Osteocyte (in vitro differentiated cells): ENCODE measurements around the gene C1QL3. TPM values are rescaled to one million over a fixed set of nuclear protein-coding genes. Genes with fewer than 3 reads are reported as not detected.

Experiments
- DNase-seq: peaks from one replicate; pipeline ENCODE4 v3.0.0; 2021; ENCODE audit warnings: mixed read lengths; ENCODE audit not compliant: unreplicated experiment; ENCODE audit errors: extremely low spot score
- H3K27ac Mint-ChIP-seq: one replicate; pipeline ENCODE4 v1.8.0; 2021; ENCODE audit warnings: mild to moderate bottlenecking, mixed read lengths; ENCODE audit not compliant: unreplicated experiment
- H3K27me3 Mint-ChIP-seq: one replicate; pipeline ENCODE4 v1.8.0; 2021; ENCODE audit warnings: mixed read lengths; ENCODE audit not compliant: unreplicated experiment
- H3K36me3 Mint-ChIP-seq: one replicate; pipeline ENCODE4 v1.8.0; 2021; ENCODE audit warnings: mixed read lengths; ENCODE audit not compliant: unreplicated experiment
- H3K4me1 Mint-ChIP-seq: one replicate; pipeline ENCODE4 v1.8.0; 2021; ENCODE audit warnings: mixed read lengths; ENCODE audit not compliant: unreplicated experiment
- H3K4me3 Mint-ChIP-seq: one replicate; pipeline ENCODE4 v1.8.0; 2021; ENCODE audit warnings: mild to moderate bottlenecking, moderate library complexity, mixed read lengths; ENCODE audit not compliant: unreplicated experiment
- H3K9me3 Mint-ChIP-seq: one replicate; pipeline ENCODE4 v1.8.0; 2021; ENCODE audit warnings: mixed read lengths; ENCODE audit not compliant: unreplicated experiment
- total RNA-seq: library from RNA; stranded (reverse); gene quantifications from 2 replicates; pipeline ENCODE4 v1.2.1, GENCODE V29; 2021
- TF ChIP-seq, protein P1 (sequence below): fragments of 200-600 bp; sonication (generic); IDR thresholded peaks from 2 replicates; pipeline ENCODE4 v1.5.0; 2021; ENCODE audit warnings: antibody characterized with exemption, mild to moderate bottlenecking, moderate library complexity

The C1QL3 gene
- total RNA-seq, 1 donor from 2014 or later, result not detected

DNA sequence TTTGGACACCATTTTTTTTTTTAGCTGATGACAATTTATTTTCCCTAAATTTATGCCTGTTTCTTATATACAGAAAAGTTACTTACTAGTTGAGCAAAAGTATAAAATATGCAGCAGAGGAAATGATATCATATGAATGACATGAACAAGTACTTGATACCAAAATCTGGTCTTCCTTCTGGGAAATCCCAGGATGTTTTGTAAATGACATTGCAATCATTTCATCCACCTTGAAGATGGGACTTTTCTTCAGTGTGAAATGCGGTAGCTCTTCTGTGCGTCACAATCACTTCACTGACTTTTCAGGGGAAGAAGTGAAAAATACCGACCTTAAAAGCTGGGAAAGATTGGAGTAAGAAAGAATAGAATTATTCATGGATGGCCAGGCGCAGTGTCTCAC is 23.8 kb downstream of the C1QL3 start:
- TF ChIP-seq, protein P1, sequence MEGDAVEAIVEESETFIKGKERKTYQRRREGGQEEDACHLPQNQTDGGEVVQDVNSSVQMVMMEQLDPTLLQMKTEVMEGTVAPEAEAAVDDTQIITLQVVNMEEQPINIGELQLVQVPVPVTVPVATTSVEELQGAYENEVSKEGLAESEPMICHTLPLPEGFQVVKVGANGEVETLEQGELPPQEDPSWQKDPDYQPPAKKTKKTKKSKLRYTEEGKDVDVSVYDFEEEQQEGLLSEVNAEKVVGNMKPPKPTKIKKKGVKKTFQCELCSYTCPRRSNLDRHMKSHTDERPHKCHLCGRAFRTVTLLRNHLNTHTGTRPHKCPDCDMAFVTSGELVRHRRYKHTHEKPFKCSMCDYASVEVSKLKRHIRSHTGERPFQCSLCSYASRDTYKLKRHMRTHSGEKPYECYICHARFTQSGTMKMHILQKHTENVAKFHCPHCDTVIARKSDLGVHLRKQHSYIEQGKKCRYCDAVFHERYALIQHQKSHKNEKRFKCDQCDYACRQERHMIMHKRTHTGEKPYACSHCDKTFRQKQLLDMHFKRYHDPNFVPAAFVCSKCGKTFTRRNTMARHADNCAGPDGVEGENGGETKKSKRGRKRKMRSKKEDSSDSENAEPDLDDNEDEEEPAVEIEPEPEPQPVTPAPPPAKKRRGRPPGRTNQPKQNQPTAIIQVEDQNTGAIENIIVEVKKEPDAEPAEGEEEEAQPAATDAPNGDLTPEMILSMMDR, result no peak
- H3K4me3 Mint-ChIP-seq, result no peak overlapping the region
- H3K27ac Mint-ChIP-seq, result no peak overlapping the region
- no peaks in the 10 kb centered on the region for H3K4me1 Mint-ChIP-seq
- H3K36me3 Mint-ChIP-seq, result no peaks in the 10 kb centered on the region
- DNase-seq, result no peak
- H3K9me3 Mint-ChIP-seq, result no peaks in the 10 kb centered on the region
- H3K27me3 Mint-ChIP-seq, result no peaks in the 10 kb centered on the region

DNA sequence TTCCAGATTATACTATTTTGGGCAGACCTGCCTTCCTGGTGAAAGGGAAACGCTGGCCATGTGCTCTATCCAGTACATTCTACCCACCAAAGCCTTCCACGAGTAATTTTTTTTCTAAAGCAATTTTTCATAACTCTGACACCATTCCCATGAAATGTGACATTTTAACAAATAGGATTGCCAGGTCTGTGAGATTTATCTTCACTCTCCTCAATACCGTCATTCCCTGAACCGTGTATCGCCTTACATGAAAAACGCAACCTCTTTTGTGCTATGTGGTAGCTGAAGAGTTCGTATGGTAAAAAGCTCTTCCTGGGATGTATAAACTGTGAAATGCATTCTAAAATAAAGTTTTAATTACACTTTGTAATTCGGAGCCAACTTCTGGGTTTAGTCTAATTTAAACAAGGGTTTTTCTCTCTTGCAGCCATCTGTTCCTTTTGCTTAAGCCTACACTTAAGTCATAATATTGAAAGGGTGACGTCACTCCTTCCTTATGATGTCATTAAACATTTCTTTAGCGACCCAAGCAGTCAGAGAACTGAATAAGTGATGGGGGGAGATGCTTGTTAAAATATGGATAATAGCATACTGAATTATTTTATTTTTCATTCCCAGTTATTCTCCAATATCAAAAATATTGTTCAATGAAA is 27.7 kb downstream of the C1QL3 start:
- Mint-ChIP-seq H3K36me3 (no peaks in the 10 kb centered on the region), H3K4me1 (no peaks in the 10 kb centered on the region), H3K27me3 (no peaks in the 10 kb centered on the region), H3K9me3 (no peaks in the 10 kb centered on the region), H3K4me3 (no peak overlapping the region), H3K27ac (no peak overlapping the region)
- TF ChIP-seq, protein P1, result no peak
- DNase-seq, result no peak

DNA sequence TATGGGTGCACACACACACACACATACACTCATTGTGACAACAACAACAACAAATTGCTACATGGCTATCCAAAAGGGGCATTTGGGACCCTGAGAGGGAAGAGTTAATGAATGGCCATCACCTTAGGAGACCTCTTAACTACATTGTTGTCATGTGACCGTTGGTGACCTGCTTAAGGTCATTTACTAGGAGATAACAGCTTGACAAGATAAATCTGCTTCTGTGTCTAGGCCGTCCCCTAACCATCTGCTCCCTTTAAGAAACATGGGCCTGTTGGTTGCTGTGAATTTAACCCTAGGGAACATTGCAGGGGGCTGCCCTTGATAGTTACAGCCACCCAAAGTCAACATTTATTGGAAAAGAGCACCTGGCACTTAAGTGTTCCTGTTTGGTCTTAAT is 29.7 kb downstream of the C1QL3 start:
- H3K27ac Mint-ChIP-seq, result no peak overlapping the region
- H3K27me3 Mint-ChIP-seq, result no peaks in the 10 kb centered on the region
- H3K36me3 Mint-ChIP-seq, result no peaks in the 10 kb centered on the region
- H3K4me1 Mint-ChIP-seq, result no peaks in the 10 kb centered on the region
- no peaks in the 10 kb centered on the region for H3K9me3 Mint-ChIP-seq
- TF ChIP-seq, protein P1, result no peak
- DNase-seq, result no peak
- no peak overlapping the region for H3K4me3 Mint-ChIP-seq

DNA sequence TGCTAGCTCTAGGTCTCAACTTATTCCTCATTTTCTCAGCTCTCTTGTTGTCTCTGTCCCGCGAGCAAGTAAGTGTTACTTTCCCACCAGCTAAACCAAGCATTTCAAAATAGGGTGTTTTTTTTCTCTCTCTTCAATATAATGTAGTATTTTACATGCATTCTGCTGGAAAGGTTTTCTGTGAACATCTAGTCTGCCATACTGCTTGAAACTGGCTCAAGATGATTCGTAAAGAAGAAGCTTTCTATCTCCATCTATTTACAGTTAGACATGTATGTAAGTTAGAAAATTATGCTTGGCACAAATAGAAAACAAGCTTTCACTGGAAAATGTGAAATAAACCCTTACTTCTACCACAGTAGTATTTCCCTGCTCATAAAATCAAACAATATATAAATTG is 31.2 kb downstream of the C1QL3 start:
- H3K27me3 Mint-ChIP-seq, result no peaks in the 10 kb centered on the region
- H3K4me3 Mint-ChIP-seq, result no peak overlapping the region
- H3K9me3 Mint-ChIP-seq, result no peaks in the 10 kb centered on the region
- no peaks in the 10 kb centered on the region for H3K36me3 Mint-ChIP-seq
- no peak overlapping the region for H3K27ac Mint-ChIP-seq
- TF ChIP-seq, protein P1, result no peak
- H3K4me1 Mint-ChIP-seq, result no peaks in the 10 kb centered on the region
- no peak for DNase-seq

DNA sequence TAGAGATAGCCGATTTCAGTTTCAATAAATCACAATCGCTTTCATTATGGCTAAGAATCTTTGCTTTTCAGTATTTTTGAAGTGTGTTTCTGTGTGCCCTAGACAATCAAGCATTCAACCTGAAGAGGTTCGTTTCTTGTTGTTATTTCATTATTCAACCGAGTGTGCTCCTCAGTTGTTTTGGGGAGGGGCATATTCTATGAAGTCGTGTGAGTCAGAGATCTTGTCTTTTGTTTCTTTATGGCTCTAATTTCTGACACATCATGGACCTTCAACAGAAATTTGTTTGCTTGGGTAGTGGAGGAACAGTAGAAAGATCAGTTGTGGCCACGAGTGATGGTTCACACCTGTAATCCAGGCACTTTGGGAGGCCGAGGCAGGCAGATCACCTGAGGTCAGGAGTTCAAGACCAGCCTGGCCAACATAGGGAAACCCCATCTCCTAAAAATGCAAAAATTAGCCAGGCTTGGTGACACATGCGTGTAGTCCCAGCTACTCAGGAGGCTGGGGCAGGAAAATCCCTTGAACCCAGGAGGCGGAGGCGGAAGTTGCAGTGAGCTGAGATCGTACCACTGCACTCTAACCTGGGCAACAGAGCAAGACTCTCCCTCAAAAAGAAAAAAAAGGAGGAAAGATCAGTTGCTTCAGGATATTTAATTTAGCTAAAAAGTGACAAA is 38.3 kb downstream of the C1QL3 start:
- DNase-seq, result no peak
- TF ChIP-seq, protein P1, result no peak
- H3K27me3 Mint-ChIP-seq, result no peaks in the 10 kb centered on the region
- no peaks in the 10 kb centered on the region for H3K9me3 Mint-ChIP-seq
- no peak overlapping the region for H3K27ac Mint-ChIP-seq
- H3K36me3 Mint-ChIP-seq, result no peaks in the 10 kb centered on the region
- no peaks in the 10 kb centered on the region for H3K4me1 Mint-ChIP-seq
- no peak overlapping the region for H3K4me3 Mint-ChIP-seq
